ENCODE data around the gene RELN. TPM values are rescaled to one million over a fixed set of nuclear protein-coding genes. Genes with fewer than 3 reads are reported as not detected.

The RELN gene
- total and polyA plus RNA-seq, 9 of the 15 experiments (the other 6 are each of a cell fraction or from before 2014, with no cell fraction given): 12.9 to 43.2 (median 18.1) TPM

DNA sequence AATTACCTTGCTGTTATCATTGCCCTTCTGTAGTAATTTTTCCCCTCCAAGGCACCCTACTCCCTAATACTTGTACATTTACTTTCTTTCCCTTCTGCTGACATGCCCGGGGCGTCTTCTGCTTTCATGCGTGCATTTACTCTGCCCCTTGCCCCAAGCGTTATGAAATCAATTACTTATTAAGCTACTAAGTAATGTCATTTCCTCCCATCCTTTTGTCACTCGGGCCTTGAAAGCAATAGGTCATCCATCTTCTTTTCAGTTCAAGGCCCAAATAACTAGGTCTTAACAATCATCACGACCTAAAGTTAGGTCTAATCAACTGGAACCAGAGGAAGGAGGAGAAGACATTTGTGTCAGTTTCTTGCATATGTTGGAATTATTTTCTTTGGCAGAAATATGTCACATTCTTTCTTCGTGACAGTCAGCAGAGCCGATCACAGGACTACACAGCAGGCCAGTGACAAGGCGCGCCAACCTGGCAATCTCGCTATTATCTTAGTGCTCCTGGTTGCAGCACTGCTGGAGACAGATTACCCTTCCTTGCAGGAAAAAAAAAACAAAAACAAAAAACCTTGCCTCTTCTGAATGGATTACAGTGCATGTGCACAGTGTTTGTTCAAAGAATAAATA, 179.2 kb downstream of the RELN start (continued):
- TF ChIP-seq RHOXF2B (CRISPR knock-in tag; conservative IDR thresholded peaks at IDR 0.05) (0 out of 2 replicates have a peak, but pooled peaks have one; percentile 60), ZNF318 (IDR thresholded peaks at IDR 0.05; ENCODE audit: borderline replicate concordance in 1 of 2, low read depth in 1 of 2) (no peak), DNMT1 (IDR thresholded peaks at IDR 0.05) (no peak), TBP (optimal IDR thresholded peaks at IDR 0.05; ENCODE audit: low read depth, low read length) (no peak), ZFX (CRISPR knock-in tag; IDR thresholded peaks at IDR 0.05) (peak; percentile 50; the same call in 1 of the 2 replicates), PREB (CRISPR knock-in tag; IDR thresholded peaks at IDR 0.05) (no peak), NR4A1 (CRISPR knock-in tag; IDR thresholded peaks at IDR 0.05) (no peak), NR4A1 (tag; IDR thresholded peaks at IDR 0.05) (peak; percentile 98)
